Measurements from ENCODE around the gene RAB9B. TPM values are rescaled to one million over a fixed set of nuclear protein-coding genes. Genes with fewer than 3 reads are reported as not detected.
A peak's percentile ranks its signal among the peaks of the same experiment; 100 is the strongest.
"Not testable (repeated sequence)": the region's sequence is repeated elsewhere in the genome, so short reads cannot be mapped to it uniquely, and the experiment has no call there.

RAB9B gene
- polyA plus RNA-seq, 1 experiment: 0.71 TPM

GRCh38 chrX:103817502-103817901 is 14.6 kb downstream of the RAB9B start:
- ChIA-PET CTCF (interaction anchor here (0.6 to 2.7 kb wide), 5 partner anchors 14 to 284 kb away, joined by 3 to 12 read pairs (median 3); partner anchors contain the start of gene RAB9B), POLR2A (no interaction called here)
- no peak overlapping the region for H3K27ac ChIP-seq (ENCODE audit: low read depth, low read length)
- DNase-seq (ENCODE audit: low read depth, low spot score): no peak
- H3K27me3 ChIP-seq (ENCODE audit: control insufficient read depth, insufficient read depth, low read length): no peaks in the 10 kb centered on the region
- TF ChIP-seq CTCF (IDR thresholded peaks at IDR 0.05; ENCODE audit: low read depth, low read length): peak; percentile 60
- no peak overlapping the region for H3K4me3 ChIP-seq (ENCODE audit: low read depth, low read length)
- no peaks in the 10 kb centered on the region for H3K9me3 ChIP-seq (ENCODE audit: control insufficient read depth, insufficient read depth, low read length)

- H3K27ac ChIP-seq (ENCODE audit: low read depth, low read length); H3K27me3 ChIP-seq (ENCODE audit: control insufficient read depth, insufficient read depth, low read length); DNase-seq (ENCODE audit: low read depth, low spot score); POLR2A ChIA-PET; H3K4me3 ChIP-seq (ENCODE audit: low read depth, low read length); H3K9me3 ChIP-seq (ENCODE audit: control insufficient read depth, insufficient read depth, low read length): not testable (repeated sequence)
- CTCF ChIA-PET: interaction anchor here (0.6 to 2.7 kb wide), 4 partner anchors 127 to 329 kb away, joined by 3 to 12 read pairs (median 4); no protein-coding TSS in a partner anchor
Measured at GRCh38 chrX:103817101-103817500, 15.0 kb downstream of the RAB9B start.

GRCh38 chrX:103811858-103812257 is 20.2 kb downstream of the RAB9B start:
- TF ChIP-seq CTCF (IDR thresholded peaks at IDR 0.05; ENCODE audit: low read depth, low read length): no peak
- ChIA-PET POLR2A (no interaction called here), CTCF (interaction anchor here (0.5 to 0.9 kb wide), 2 partner anchors 36 to 121 kb away, joined by 3 read pairs; no protein-coding TSS in a partner anchor)
- no peaks in the 10 kb centered on the region for H3K27me3 ChIP-seq (ENCODE audit: control insufficient read depth, insufficient read depth, low read length)
- no peak for DNase-seq (ENCODE audit: low read depth, low spot score)
- H3K27ac ChIP-seq (ENCODE audit: low read depth, low read length): no peak overlapping the region
- H3K4me3 ChIP-seq (ENCODE audit: low read depth, low read length): no peak overlapping the region
- no peaks in the 10 kb centered on the region for H3K9me3 ChIP-seq (ENCODE audit: control insufficient read depth, insufficient read depth, low read length)

- POLR2A ChIA-PET: no interaction called here
- no peaks in the 10 kb centered on the region for H3K9me3 ChIP-seq (ENCODE audit: control insufficient read depth, insufficient read depth, low read length)
- H3K27ac ChIP-seq (ENCODE audit: low read depth, low read length): no peak overlapping the region
- no peak for TF ChIP-seq CTCF (IDR thresholded peaks at IDR 0.05; ENCODE audit: low read depth, low read length)
- H3K4me3 ChIP-seq (ENCODE audit: low read depth, low read length): no peak overlapping the region
- H3K27me3 ChIP-seq (ENCODE audit: control insufficient read depth, insufficient read depth, low read length): no peaks in the 10 kb centered on the region
- DNase-seq (ENCODE audit: low read depth, low spot score): no peak
- CTCF ChIA-PET: no interaction called here
Measured at GRCh38 chrX:103806862-103807474, 25.1 kb downstream of the RAB9B start.

GRCh38 chrX:103805860-103806259 is 26.2 kb downstream of the RAB9B start:
- CTCF ChIA-PET: no interaction called here
- no peak for TF ChIP-seq CTCF (IDR thresholded peaks at IDR 0.05; ENCODE audit: low read depth, low read length)
- Histone ChIP-seq H3K27ac (ENCODE audit: low read depth, low read length) (no peak overlapping the region), H3K9me3 (ENCODE audit: control insufficient read depth, insufficient read depth, low read length) (no peaks in the 10 kb centered on the region), H3K27me3 (ENCODE audit: control insufficient read depth, insufficient read depth, low read length) (no peaks in the 10 kb centered on the region), H3K4me3 (ENCODE audit: low read depth, low read length) (no peak overlapping the region)
- POLR2A ChIA-PET: no interaction called here
- DNase-seq (ENCODE audit: low read depth, low spot score): no peak

Measured in AG04450 (cell line).